Keratinocyte (primary cell): Measurements from ENCODE around the gene HMCES. TPM values are rescaled to one million over a fixed set of nuclear protein-coding genes. Genes with fewer than 3 reads are reported as not detected.
A peak's percentile ranks its signal among the peaks of the same experiment; 100 is the strongest.

Source experiments
- DNase-seq: peaks from one replicate; pipeline ENCODE4 v3.0.0-alpha.2; 2011; ENCODE audit warnings: low read depth, missing footprints, low spot score
- FAIRE-seq: peaks from 2 replicates; lab custom pipeline; 2011; peaks lifted over from hg19 to GRCh38; lab: Jason Lieb, UNC
- H2AFZ ChIP-seq: 2 replicates; pipeline ENCODE4 v1.6.0; 2012; ENCODE audit warnings: low read length, control low read depth, inconsistent platforms; ENCODE audit not compliant: control insufficient read depth
- H3K27ac ChIP-seq: 2 replicates; pipeline ENCODE4 v1.5.1; 2011; ENCODE audit warnings: low read length; ENCODE audit not compliant: control insufficient read depth, insufficient read depth
- H3K27me3 ChIP-seq: 3 replicates; pipeline ENCODE4 v1.6.0; 2011; ENCODE audit warnings: low read length; ENCODE audit not compliant: control insufficient read depth, insufficient read depth; ENCODE audit errors: extremely low read depth
- H3K36me3 ChIP-seq, 2 experiments: 2 replicates in 1 of 2; 3 replicates in 1 of 2; pipeline ENCODE4 v1.5.1; 2011; ENCODE audit warnings: low read length in 2 of 2, mild to moderate bottlenecking in 1 of 2; ENCODE audit not compliant: control insufficient read depth in 2 of 2, insufficient read depth in 2 of 2; ENCODE audit errors: extremely low read depth in 1 of 2
- H3K4me1 ChIP-seq: 3 replicates; pipeline ENCODE4 v1.5.1; 2011; ENCODE audit warnings: low read length; ENCODE audit not compliant: control insufficient read depth, insufficient read depth; ENCODE audit errors: extremely low read depth
- H3K4me2 ChIP-seq: 3 replicates; pipeline ENCODE4 v1.6.0; 2011; ENCODE audit warnings: low read depth, low read length; ENCODE audit not compliant: control insufficient read depth, insufficient read depth; ENCODE audit errors: extremely low read depth
- H3K4me3 ChIP-seq, 3 experiments: fragments of 200-600 bp in 1 of 3; sonication (generic) in 1 of 3; 2 replicates in 2 of 3; 3 replicates in 1 of 3; pipeline ENCODE4 v1.5.1; 2011 to 2016; ENCODE audit warnings: low read length in 3 of 3, mild to moderate bottlenecking in 3 of 3, control low read depth in 2 of 3, inconsistent platforms in 1 of 3, low read depth in 1 of 3, mixed read lengths in 1 of 3, mixed run types in 1 of 3, moderate library complexity in 1 of 3; ENCODE audit not compliant: control insufficient read depth in 2 of 3, insufficient read depth in 2 of 3; ENCODE audit errors: extremely low read depth in 1 of 3
- H3K79me2 ChIP-seq: 2 replicates; pipeline ENCODE4 v1.6.0; 2012; ENCODE audit warnings: low read length; ENCODE audit not compliant: control insufficient read depth, insufficient read depth
- H3K9ac ChIP-seq: 3 replicates; pipeline ENCODE4 v1.6.0; 2011; ENCODE audit warnings: low read length; ENCODE audit not compliant: control insufficient read depth, insufficient read depth; ENCODE audit errors: extremely low read depth
- H3K9me1 ChIP-seq: 3 replicates; pipeline ENCODE4 v1.6.0; 2011; ENCODE audit warnings: low read length; ENCODE audit not compliant: control insufficient read depth, insufficient read depth; ENCODE audit errors: extremely low read depth
- H3K9me3 ChIP-seq: 2 replicates; pipeline ENCODE4 v1.5.1; 2012; ENCODE audit warnings: low read depth, low read length; ENCODE audit not compliant: control insufficient read depth
- H4K20me1 ChIP-seq: 3 replicates; pipeline ENCODE4 v1.6.0; 2011; ENCODE audit warnings: low read length; ENCODE audit not compliant: control insufficient read depth, insufficient read depth; ENCODE audit errors: extremely low read depth
- EZH2 ChIP-seq: IDR thresholded peaks from one replicate; pipeline ENCODE4 v1.6.1; 2012; ENCODE audit warnings: inconsistent platforms, mild to moderate bottlenecking, low read length, moderate library complexity
- dilution Hi-C: fragments of 300-500 bp; cut with MboI; formaldehyde crosslinking; loops from one replicate; pipeline ENCODE4 v1.7.0; 2020; ENCODE audit warnings: low sequenced_read_pairs; ENCODE audit not compliant: extremely low pct_ligation_motif_present
- polyA plus RNA-seq, 5 experiments: library from polyadenylated mRNA; depleted of rRNA in 3 of 5; stranded (reverse) in 3 of 5; stranded (forward) in 1 of 5; unstranded in 1 of 5; fragments of >200 nt; gene quantifications; 1 replicate in 1 of 5; 2 replicates in 3 of 5; 3 replicates in 1 of 5; pipeline versions ENCODE4 v1.2.1 to v1.2.3, GENCODE V29; 2011 to 2012; ENCODE audit warnings: missing spikeins in 2 of 5, low read depth in 1 of 5, low replicate concordance in 1 of 5
- TF ChIP-seq, protein P1 (sequence below), 3 experiments: IDR thresholded peaks in 1 of 3; conservative IDR thresholded peaks in 1 of 3; optimal IDR thresholded peaks in 1 of 3; 2 replicates in 2 of 3; 3 replicates in 1 of 3; pipeline versions ENCODE3 to v1.5.1; 2011; ENCODE audit warnings: low read length in 3 of 3, mild to moderate bottlenecking in 3 of 3, moderate library complexity in 2 of 3, control low read depth in 1 of 3, inconsistent platforms in 1 of 3; ENCODE audit not compliant: insufficient read depth in 2 of 3; ENCODE audit errors: extremely low read depth in 1 of 3

HMCES gene
- polyA plus RNA-seq, 1 donor (not counting 4 experiments of a cell fraction or from before 2014, with no cell fraction given): 54.6 TPM

DNA sequence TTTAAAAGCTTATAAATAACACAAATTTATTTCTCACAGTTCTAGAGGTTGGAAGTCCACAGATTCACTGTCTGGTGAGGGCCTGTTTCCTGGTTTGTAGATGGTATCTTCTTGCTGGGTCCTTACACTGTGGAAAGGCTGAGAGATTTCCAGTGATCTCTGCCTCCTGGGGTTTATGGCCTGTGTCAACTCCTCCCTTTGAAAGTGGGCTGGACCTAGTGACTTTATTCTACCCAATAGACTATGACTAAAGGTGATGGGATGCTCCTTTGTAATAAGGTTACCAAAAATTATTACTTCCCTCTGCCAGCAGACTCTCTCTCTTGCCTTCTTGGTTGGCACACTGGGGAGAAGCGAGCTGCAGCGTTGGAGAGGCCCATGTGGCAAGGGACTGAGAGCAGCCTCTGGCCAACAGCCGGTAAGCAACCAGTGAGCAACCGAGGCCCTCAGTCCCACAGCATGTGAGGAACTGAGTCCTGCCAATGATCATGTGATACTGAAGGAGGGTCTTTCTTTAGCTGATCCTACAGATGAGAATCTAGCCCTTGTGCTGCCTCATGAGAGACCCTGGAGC lies 43.2 kb upstream of the HMCES start:
- Histone ChIP-seq H4K20me1 (no peaks in the 10 kb centered on the region), H3K9me1 (no peaks in the 10 kb centered on the region), H3K79me2 (no peaks in the 10 kb centered on the region), H3K27ac (no peak overlapping the region), H3K27me3 (no peaks in the 10 kb centered on the region), H3K4me2 (no peak overlapping the region), H3K36me3 (no peaks in the 10 kb centered on the region), H3K9me3 (no peaks in the 10 kb centered on the region), H3K9ac (no peak overlapping the region), H3K4me1 (peaks cover 34% of the 10 kb centered on the region), H2AFZ (no peak overlapping the region), H3K4me3 (no peak overlapping the region)
- dilution Hi-C loops: no loop called here
- FAIRE-seq: no peak
- TF ChIP-seq EZH2: no peak
- TF ChIP-seq, protein P1, sequence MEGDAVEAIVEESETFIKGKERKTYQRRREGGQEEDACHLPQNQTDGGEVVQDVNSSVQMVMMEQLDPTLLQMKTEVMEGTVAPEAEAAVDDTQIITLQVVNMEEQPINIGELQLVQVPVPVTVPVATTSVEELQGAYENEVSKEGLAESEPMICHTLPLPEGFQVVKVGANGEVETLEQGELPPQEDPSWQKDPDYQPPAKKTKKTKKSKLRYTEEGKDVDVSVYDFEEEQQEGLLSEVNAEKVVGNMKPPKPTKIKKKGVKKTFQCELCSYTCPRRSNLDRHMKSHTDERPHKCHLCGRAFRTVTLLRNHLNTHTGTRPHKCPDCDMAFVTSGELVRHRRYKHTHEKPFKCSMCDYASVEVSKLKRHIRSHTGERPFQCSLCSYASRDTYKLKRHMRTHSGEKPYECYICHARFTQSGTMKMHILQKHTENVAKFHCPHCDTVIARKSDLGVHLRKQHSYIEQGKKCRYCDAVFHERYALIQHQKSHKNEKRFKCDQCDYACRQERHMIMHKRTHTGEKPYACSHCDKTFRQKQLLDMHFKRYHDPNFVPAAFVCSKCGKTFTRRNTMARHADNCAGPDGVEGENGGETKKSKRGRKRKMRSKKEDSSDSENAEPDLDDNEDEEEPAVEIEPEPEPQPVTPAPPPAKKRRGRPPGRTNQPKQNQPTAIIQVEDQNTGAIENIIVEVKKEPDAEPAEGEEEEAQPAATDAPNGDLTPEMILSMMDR (optimal IDR thresholded peaks at IDR 0.05 in 1 of 3, IDR thresholded peaks at IDR 0.05 in 1 of 3, conservative IDR thresholded peaks at IDR 0.05 in 1 of 3; ENCODE audit: extremely low read depth in 1 of 3, insufficient read depth in 2 of 3, low read length in 3 of 3): no peak
- DNase-seq: no peak

DNA sequence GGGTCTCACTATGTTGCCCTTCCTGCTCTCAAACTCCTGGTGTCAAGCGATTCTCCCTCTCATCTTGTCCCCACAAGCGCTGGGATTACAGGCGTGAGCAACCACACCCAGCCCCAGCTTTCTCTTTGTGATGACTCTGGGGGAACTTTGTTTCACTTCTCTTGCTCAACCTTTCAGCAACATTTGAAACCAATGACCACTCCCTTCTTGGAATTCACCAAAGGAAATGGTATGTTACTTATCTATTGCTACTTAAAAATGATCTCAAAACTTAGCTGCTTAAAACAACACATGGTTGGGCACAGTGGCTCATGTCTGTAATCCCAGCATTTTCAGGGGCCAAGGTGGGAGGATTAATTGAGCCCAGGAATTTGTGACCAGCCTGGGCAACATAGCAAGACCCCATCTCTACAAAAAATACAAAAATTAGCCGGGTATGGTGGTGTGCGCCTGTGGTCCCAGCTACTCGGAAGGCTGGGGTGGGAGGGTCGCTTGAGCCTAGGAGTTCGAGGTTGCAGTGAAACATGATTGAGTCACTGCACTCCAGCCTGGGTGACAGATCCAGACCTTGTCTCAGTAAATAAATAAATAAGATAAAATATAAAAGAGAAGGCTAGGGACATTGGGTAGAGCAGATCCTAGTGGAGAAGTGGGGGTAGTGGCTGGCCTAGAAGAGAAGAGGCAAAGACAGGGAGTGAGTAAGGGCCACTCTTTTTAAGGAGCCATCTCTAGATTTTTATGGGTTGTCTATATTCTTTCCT lies 39.5 kb upstream of the HMCES start:
- DNase-seq: no peak

More for the DNA sequence above, 39.5 kb upstream of the HMCES start:
- Histone ChIP-seq H3K36me3 (no peaks in the 10 kb centered on the region), H3K9me1 (no peaks in the 10 kb centered on the region), H2AFZ (no peak overlapping the region), H3K4me3 (no peak overlapping the region), H3K4me1 (peaks cover 25% of the 10 kb centered on the region), H3K79me2 (no peaks in the 10 kb centered on the region), H3K4me2 (peak overlapping the region; percentile 25), H3K9me3 (no peaks in the 10 kb centered on the region), H3K27me3 (no peaks in the 10 kb centered on the region), H3K27ac (peak overlapping the region; percentile 25), H3K9ac (no peak overlapping the region), H4K20me1 (no peaks in the 10 kb centered on the region)
- dilution Hi-C loops: no loop called here
- no peak for FAIRE-seq
- TF ChIP-seq, protein P1 (optimal IDR thresholded peaks at IDR 0.05 in 1 of 3, IDR thresholded peaks at IDR 0.05 in 1 of 3, conservative IDR thresholded peaks at IDR 0.05 in 1 of 3; ENCODE audit: extremely low read depth in 1 of 3, insufficient read depth in 2 of 3, low read length in 3 of 3): peak in 1 of 3 experiments; percentile 8
- no peak for TF ChIP-seq EZH2
